ENCODE measurements around the gene KLK4. TPM values are rescaled to one million over a fixed set of nuclear protein-coding genes. Genes with fewer than 3 reads are reported as not detected.
A peak's percentile ranks its signal among the peaks of the same experiment; 100 is the strongest.

KLK4 gene
- total and polyA plus RNA-seq, 2 experiments from 2014 or later: 0.33 TPM; not detected in 1

DNA sequence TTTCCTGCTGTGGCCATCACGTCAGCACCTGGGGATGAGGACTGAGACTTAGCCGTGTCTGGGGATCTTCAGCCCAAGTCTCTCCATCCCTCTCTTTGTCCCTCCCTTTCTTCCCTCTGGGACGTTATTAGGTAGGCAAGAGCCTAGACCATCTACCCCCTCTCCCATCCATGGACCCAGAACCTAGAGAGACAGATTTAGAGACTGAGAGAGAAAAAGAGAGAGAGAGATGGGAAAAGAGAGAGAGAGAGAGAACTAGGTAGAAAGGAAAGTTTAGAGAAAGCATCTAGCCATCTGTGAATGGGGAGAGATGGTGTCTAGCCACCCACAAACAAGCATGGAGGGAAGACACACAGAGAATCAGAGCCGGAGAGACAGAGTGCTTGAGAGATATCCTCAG, 473 bp downstream of the KLK4 start:
- Histone ChIP-seq H3K9me2 (replicated peaks; ENCODE audit: insufficient read depth) (no peaks in the 10 kb centered on the region), H3K4me3 (no peak overlapping the region), H3K4me2 (no peak overlapping the region), H3K4me1 (ENCODE audit: insufficient read depth) (no peaks in the 10 kb centered on the region), H4K20me1 (ENCODE audit: insufficient read depth, poor library complexity, severe bottlenecking) (no peaks in the 10 kb centered on the region), H3K27me3 (peaks cover 79% of the 10 kb centered on the region), H3K79me2 (no peaks in the 10 kb centered on the region), H2AFZ (no peak overlapping the region), H3K27ac (no peak overlapping the region), H3K9me3 (ENCODE audit: low read depth) (no peaks in the 10 kb centered on the region), H3K36me3 (replicated peaks; ENCODE audit: insufficient read depth, low read depth) (no peaks in the 10 kb centered on the region)
- 78% methylated on average over 4 of the region's 4 CpGs for WGBS (ENCODE audit: low lambda C conversion rate, missing lambda C conversion rate)
- no peak for DNase-seq (ENCODE audit: low spot score)
- TF ChIP-seq, protein P1, sequence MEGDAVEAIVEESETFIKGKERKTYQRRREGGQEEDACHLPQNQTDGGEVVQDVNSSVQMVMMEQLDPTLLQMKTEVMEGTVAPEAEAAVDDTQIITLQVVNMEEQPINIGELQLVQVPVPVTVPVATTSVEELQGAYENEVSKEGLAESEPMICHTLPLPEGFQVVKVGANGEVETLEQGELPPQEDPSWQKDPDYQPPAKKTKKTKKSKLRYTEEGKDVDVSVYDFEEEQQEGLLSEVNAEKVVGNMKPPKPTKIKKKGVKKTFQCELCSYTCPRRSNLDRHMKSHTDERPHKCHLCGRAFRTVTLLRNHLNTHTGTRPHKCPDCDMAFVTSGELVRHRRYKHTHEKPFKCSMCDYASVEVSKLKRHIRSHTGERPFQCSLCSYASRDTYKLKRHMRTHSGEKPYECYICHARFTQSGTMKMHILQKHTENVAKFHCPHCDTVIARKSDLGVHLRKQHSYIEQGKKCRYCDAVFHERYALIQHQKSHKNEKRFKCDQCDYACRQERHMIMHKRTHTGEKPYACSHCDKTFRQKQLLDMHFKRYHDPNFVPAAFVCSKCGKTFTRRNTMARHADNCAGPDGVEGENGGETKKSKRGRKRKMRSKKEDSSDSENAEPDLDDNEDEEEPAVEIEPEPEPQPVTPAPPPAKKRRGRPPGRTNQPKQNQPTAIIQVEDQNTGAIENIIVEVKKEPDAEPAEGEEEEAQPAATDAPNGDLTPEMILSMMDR (IDR thresholded peaks at IDR 0.05; ENCODE audit: poor library complexity): no peak
- TF ChIP-seq EZH2phosphoT487 (IDR thresholded peaks at IDR 0.05; ENCODE audit: low read depth, severe bottlenecking, unreplicated experiment) (no peak), EZH2 (IDR thresholded peaks at IDR 0.05; ENCODE audit: borderline replicate concordance) (no peak)

DNA sequence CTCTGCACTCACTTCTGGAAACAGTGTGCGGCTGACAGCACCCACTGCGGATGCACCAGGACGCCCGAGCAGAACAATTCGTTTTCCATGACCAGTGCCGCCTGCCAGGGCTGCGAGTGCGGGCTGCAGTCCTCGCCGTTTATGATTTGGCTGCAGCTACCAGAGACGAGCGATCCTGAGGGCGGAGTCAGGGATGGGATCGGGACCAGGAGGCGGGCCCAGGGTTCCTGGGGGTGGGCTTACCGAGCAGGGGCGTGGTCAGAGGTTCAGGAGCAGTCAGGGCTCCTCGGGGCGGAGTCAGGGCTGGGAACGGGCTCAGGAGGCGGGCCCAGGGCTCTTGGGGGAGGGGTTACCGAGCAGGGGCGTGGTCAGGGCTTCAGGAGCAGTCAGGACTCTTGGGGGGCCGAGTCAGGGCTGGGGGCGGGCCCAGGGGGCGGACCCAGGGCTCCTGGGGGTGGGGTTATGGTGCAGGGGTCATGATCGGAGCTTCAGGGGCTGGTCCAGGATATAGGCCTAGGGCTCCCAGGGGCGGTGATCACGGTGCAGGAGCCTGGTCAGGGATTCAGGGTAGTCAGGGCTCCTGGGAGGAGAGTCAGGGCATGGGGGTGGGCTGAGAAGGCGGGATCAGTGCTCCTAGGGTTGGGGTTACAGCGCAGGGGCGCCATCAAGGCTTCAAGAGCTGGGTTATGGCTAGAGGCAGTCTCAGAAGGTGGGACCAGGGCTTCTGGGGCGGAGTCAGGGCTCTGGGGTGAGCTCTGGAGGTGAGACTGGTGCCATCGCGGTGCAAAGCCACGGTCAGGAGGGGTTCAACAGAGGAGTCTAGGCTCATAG, 1.7 kb downstream of the KLK4 start:
- Histone ChIP-seq H2AFZ (no peak overlapping the region), H3K27me3 (peaks cover 72% of the 10 kb centered on the region), H3K4me1 (ENCODE audit: insufficient read depth) (no peaks in the 10 kb centered on the region), H3K4me2 (peak overlapping the region; percentile 62), H3K4me3 (no peak overlapping the region), H3K27ac (no peak overlapping the region), H3K9me2 (replicated peaks; ENCODE audit: insufficient read depth) (no peaks in the 10 kb centered on the region), H4K20me1 (ENCODE audit: insufficient read depth, poor library complexity, severe bottlenecking) (no peaks in the 10 kb centered on the region), H3K79me2 (no peaks in the 10 kb centered on the region), H3K9me3 (ENCODE audit: low read depth) (no peaks in the 10 kb centered on the region), H3K36me3 (replicated peaks; ENCODE audit: insufficient read depth, low read depth) (no peaks in the 10 kb centered on the region)
- 5% methylated on average over 24 of the region's 36 CpGs for WGBS (ENCODE audit: low lambda C conversion rate, missing lambda C conversion rate)
- TF ChIP-seq, protein P1 (IDR thresholded peaks at IDR 0.05; ENCODE audit: poor library complexity): no peak
- TF ChIP-seq EZH2 (IDR thresholded peaks at IDR 0.05; ENCODE audit: borderline replicate concordance): no peak
- no peak for TF ChIP-seq EZH2phosphoT487 (IDR thresholded peaks at IDR 0.05; ENCODE audit: low read depth, severe bottlenecking, unreplicated experiment)
- DNase-seq (ENCODE audit: low spot score): peak; percentile 69

DNA sequence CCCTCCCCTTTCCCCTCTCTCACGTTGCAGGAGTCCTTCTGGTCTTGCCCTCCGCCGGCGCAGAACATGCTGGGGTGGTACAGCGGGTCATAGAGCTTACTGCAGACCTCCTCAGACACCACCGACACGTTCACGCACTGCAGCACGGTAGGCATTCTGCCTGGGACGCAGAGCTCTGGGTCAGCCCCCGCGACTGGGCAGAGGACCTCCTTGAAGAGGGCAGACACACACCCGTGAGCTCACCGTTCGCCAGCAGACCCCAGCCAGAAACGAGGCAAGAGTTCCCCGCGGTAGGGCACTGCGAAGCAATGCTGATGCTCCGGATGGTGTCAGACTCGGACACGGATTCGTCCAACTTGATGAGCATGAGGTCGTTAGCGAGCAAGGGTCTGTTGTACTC, 2.9 kb downstream of the KLK4 start:
- H3K9me3 ChIP-seq (ENCODE audit: low read depth): no peaks in the 10 kb centered on the region
- no peaks in the 10 kb centered on the region for H3K79me2 ChIP-seq
- H3K36me3 ChIP-seq (replicated peaks; ENCODE audit: insufficient read depth, low read depth): no peaks in the 10 kb centered on the region
- H3K27ac ChIP-seq: no peak overlapping the region
- H3K9me2 ChIP-seq (replicated peaks; ENCODE audit: insufficient read depth): no peaks in the 10 kb centered on the region
- no peak overlapping the region for H2AFZ ChIP-seq
- no peak overlapping the region for H3K4me2 ChIP-seq
- H4K20me1 ChIP-seq (ENCODE audit: insufficient read depth, poor library complexity, severe bottlenecking): no peaks in the 10 kb centered on the region
- no peaks in the 10 kb centered on the region for H3K4me1 ChIP-seq (ENCODE audit: insufficient read depth)
- TF ChIP-seq EZH2 (IDR thresholded peaks at IDR 0.05; ENCODE audit: borderline replicate concordance) (no peak), EZH2phosphoT487 (IDR thresholded peaks at IDR 0.05; ENCODE audit: low read depth, severe bottlenecking, unreplicated experiment) (no peak)
- TF ChIP-seq, protein P1 (IDR thresholded peaks at IDR 0.05; ENCODE audit: poor library complexity): no peak
- H3K4me3 ChIP-seq: no peak overlapping the region
- H3K27me3 ChIP-seq: peaks cover 69% of the 10 kb centered on the region
- WGBS (ENCODE audit: low lambda C conversion rate, missing lambda C conversion rate): 86% methylated on average over 22 of the region's 25 CpGs
- DNase-seq (ENCODE audit: low spot score): no peak

Measured in hepatocyte (in vitro differentiated cells).